ENCODE results near the gene SLC25A24. TPM values are rescaled to one million over a fixed set of nuclear protein-coding genes. Genes with fewer than 3 reads are reported as not detected.
A peak's percentile ranks its signal among the peaks of the same experiment; 100 is the strongest.
"Not testable (repeated sequence)": the region's sequence is repeated elsewhere in the genome, so short reads cannot be mapped to it uniquely, and the experiment has no call there.

SLC25A24 gene
- total RNA-seq = 1 to 10 TPM; 4.1 to 8.6 TPM
- 1 to 10 TPM; 1.3 to 1.9 TPM for polyA plus RNA-seq

- H3K4me3 ChIP-seq (ENCODE audit: low read depth in 1 of 3, low read length in 3 of 3) = peak within 1 kb of the TSS; percentile 59 to 80 (median 67)
- no peaks in the 10 kb centered on the region for H3K9me3 ChIP-seq (ENCODE audit: control insufficient read depth in 4 of 4, low read length in 3 of 4)
- no peak for TF ChIP-seq RAD21 (IDR thresholded peaks at IDR 0.05)
- TF ChIP-seq SP1 (IDR thresholded peaks at IDR 0.05) = no peak
- no peak for TF ChIP-seq ATF3 (IDR thresholded peaks at IDR 0.05)
- no peak for TF ChIP-seq JUND (IDR thresholded peaks at IDR 0.05)
- no peak for TF ChIP-seq FOXA1 (IDR thresholded peaks at IDR 0.05)
- H3K36me3 ChIP-seq (ENCODE audit: control insufficient read depth in 4 of 4, insufficient read depth in 3 of 4, low read depth in 1 of 4, low read length in 3 of 4) = no peaks in the 10 kb centered on the region
- H3K4me1 ChIP-seq (ENCODE audit: control insufficient read depth in 4 of 4, insufficient read depth in 4 of 4, low read length in 3 of 4) = peaks cover 4 to 17% (median 8%) of the 10 kb centered on the region in 4 donors
- peak; percentile 58 for DNase-seq (ENCODE audit: low spot score)
- H3K27ac ChIP-seq (ENCODE audit: low read depth in 1 of 2, low read length in 2 of 2) = peak within 1 kb of the TSS; percentile 44 to 83
- peak within 1 kb of the TSS in 1 of 2 donors; percentile 62 for H3K9ac ChIP-seq (ENCODE audit: low read depth in 1 of 2, low read length in 2 of 2)
- H3K27me3 ChIP-seq (ENCODE audit: control insufficient read depth in 4 of 4, insufficient read depth in 4 of 4, low read length in 3 of 4) = peaks cover 0 to 3% (median 0%) of the 10 kb centered on the region in 4 donors
- 2% methylated on average over 97 of the region's 97 CpGs for WGBS
These were observed at the start of gene SLC25A24 for GRCh38 chr1:108199781-108200686. Gene SLC25A24 (minus strand): TSS chr1:108200343. CDS start chr1:108200138, 205 bp downstream.

GRCh38 chr1:108243976-108244375 lies 43.8 kb upstream of the SLC25A24 start, which contains the start of gene NBPF4:
Gene NBPF4 (minus strand): TSS chr1:108244076. CDS start chr1:108243761, 315 bp downstream.
- not testable (repeated sequence) for H3K9me3 ChIP-seq (ENCODE audit: control insufficient read depth in 4 of 4, low read length in 3 of 4); H3K36me3 ChIP-seq (ENCODE audit: control insufficient read depth in 4 of 4, insufficient read depth in 3 of 4, low read depth in 1 of 4, low read length in 3 of 4); H3K27ac ChIP-seq (ENCODE audit: low read depth in 1 of 2, low read length in 2 of 2); H3K4me1 ChIP-seq (ENCODE audit: control insufficient read depth in 4 of 4, insufficient read depth in 4 of 4, low read length in 3 of 4); DNase-seq (ENCODE audit: low spot score); H3K4me3 ChIP-seq (ENCODE audit: low read depth in 1 of 3, low read length in 3 of 3); H3K9ac ChIP-seq (ENCODE audit: low read depth in 1 of 2, low read length in 2 of 2); H3K27me3 ChIP-seq (ENCODE audit: control insufficient read depth in 4 of 4, insufficient read depth in 4 of 4, low read length in 3 of 4)
- no CpG with 5 or more reads among the region's 3 CpGs for WGBS

GRCh38 chr1:108239426-108239825 lies 39.3 kb upstream of the SLC25A24 start:
- no CpG with 5 or more reads among the region's 2 CpGs for WGBS

GRCh38 chr1:108235308-108235707 lies 35.2 kb upstream of the SLC25A24 start:
- not testable (repeated sequence) for H3K27me3 ChIP-seq (ENCODE audit: control insufficient read depth in 4 of 4, insufficient read depth in 4 of 4, low read length in 3 of 4)

More at GRCh38 chr1:108239426-108239825, 39.3 kb upstream of the SLC25A24 start:
- not testable (repeated sequence) for H3K36me3 ChIP-seq (ENCODE audit: control insufficient read depth in 4 of 4, insufficient read depth in 3 of 4, low read depth in 1 of 4, low read length in 3 of 4); H3K9ac ChIP-seq (ENCODE audit: low read depth in 1 of 2, low read length in 2 of 2); DNase-seq (ENCODE audit: low spot score); H3K4me1 ChIP-seq (ENCODE audit: control insufficient read depth in 4 of 4, insufficient read depth in 4 of 4, low read length in 3 of 4); H3K27me3 ChIP-seq (ENCODE audit: control insufficient read depth in 4 of 4, insufficient read depth in 4 of 4, low read length in 3 of 4); H3K27ac ChIP-seq (ENCODE audit: low read depth in 1 of 2, low read length in 2 of 2); H3K9me3 ChIP-seq (ENCODE audit: control insufficient read depth in 4 of 4, low read length in 3 of 4); H3K4me3 ChIP-seq (ENCODE audit: low read depth in 1 of 3, low read length in 3 of 3)

GRCh38 chr1:108232183-108232582 lies 32.0 kb upstream of the SLC25A24 start:
- not testable (repeated sequence) for H3K27ac ChIP-seq (ENCODE audit: low read depth in 1 of 2, low read length in 2 of 2); H3K9ac ChIP-seq (ENCODE audit: low read depth in 1 of 2, low read length in 2 of 2); H3K4me1 ChIP-seq (ENCODE audit: control insufficient read depth in 4 of 4, insufficient read depth in 4 of 4, low read length in 3 of 4); H3K27me3 ChIP-seq (ENCODE audit: control insufficient read depth in 4 of 4, insufficient read depth in 4 of 4, low read length in 3 of 4); H3K4me3 ChIP-seq (ENCODE audit: low read depth in 1 of 3, low read length in 3 of 3); H3K9me3 ChIP-seq (ENCODE audit: control insufficient read depth in 4 of 4, low read length in 3 of 4); H3K36me3 ChIP-seq (ENCODE audit: control insufficient read depth in 4 of 4, insufficient read depth in 3 of 4, low read depth in 1 of 4, low read length in 3 of 4); DNase-seq (ENCODE audit: low spot score)
- WGBS = no CpG with 5 or more reads among the region's 3 CpGs

More at GRCh38 chr1:108235308-108235707, 35.2 kb upstream of the SLC25A24 start:
- not testable (repeated sequence) for DNase-seq (ENCODE audit: low spot score); H3K4me3 ChIP-seq (ENCODE audit: low read depth in 1 of 3, low read length in 3 of 3); H3K36me3 ChIP-seq (ENCODE audit: control insufficient read depth in 4 of 4, insufficient read depth in 3 of 4, low read depth in 1 of 4, low read length in 3 of 4); H3K9me3 ChIP-seq (ENCODE audit: control insufficient read depth in 4 of 4, low read length in 3 of 4); H3K9ac ChIP-seq (ENCODE audit: low read depth in 1 of 2, low read length in 2 of 2); H3K4me1 ChIP-seq (ENCODE audit: control insufficient read depth in 4 of 4, insufficient read depth in 4 of 4, low read length in 3 of 4); H3K27ac ChIP-seq (ENCODE audit: low read depth in 1 of 2, low read length in 2 of 2)
- no CpG with 5 or more reads among the region's 2 CpGs for WGBS

- not testable (repeated sequence) for DNase-seq (ENCODE audit: low spot score); H3K9me3 ChIP-seq (ENCODE audit: control insufficient read depth in 4 of 4, low read length in 3 of 4); H3K27me3 ChIP-seq (ENCODE audit: control insufficient read depth in 4 of 4, insufficient read depth in 4 of 4, low read length in 3 of 4); H3K27ac ChIP-seq (ENCODE audit: low read depth in 1 of 2, low read length in 2 of 2); H3K36me3 ChIP-seq (ENCODE audit: control insufficient read depth in 4 of 4, insufficient read depth in 3 of 4, low read depth in 1 of 4, low read length in 3 of 4); H3K4me1 ChIP-seq (ENCODE audit: control insufficient read depth in 4 of 4, insufficient read depth in 4 of 4, low read length in 3 of 4); H3K9ac ChIP-seq (ENCODE audit: low read depth in 1 of 2, low read length in 2 of 2); H3K4me3 ChIP-seq (ENCODE audit: low read depth in 1 of 3, low read length in 3 of 3)
- no CpG with 5 or more reads among the region's 3 CpGs for WGBS
These were observed 29.8 kb upstream of the SLC25A24 start for GRCh38 chr1:108229976-108230375.

GRCh38 chr1:108227772-108228171 lies 27.6 kb upstream of the SLC25A24 start:
- not testable (repeated sequence) for H3K4me1 ChIP-seq (ENCODE audit: control insufficient read depth in 4 of 4, insufficient read depth in 4 of 4, low read length in 3 of 4); H3K27me3 ChIP-seq (ENCODE audit: control insufficient read depth in 4 of 4, insufficient read depth in 4 of 4, low read length in 3 of 4); DNase-seq (ENCODE audit: low spot score); H3K27ac ChIP-seq (ENCODE audit: low read depth in 1 of 2, low read length in 2 of 2); H3K36me3 ChIP-seq (ENCODE audit: control insufficient read depth in 4 of 4, insufficient read depth in 3 of 4, low read depth in 1 of 4, low read length in 3 of 4); H3K9ac ChIP-seq (ENCODE audit: low read depth in 1 of 2, low read length in 2 of 2); H3K4me3 ChIP-seq (ENCODE audit: low read depth in 1 of 3, low read length in 3 of 3); H3K9me3 ChIP-seq (ENCODE audit: control insufficient read depth in 4 of 4, low read length in 3 of 4)
- WGBS = no CpG with 5 or more reads among the region's 7 CpGs

All from liver (tissue), 9 donors.